ENCODE measurements around the gene DAPK2. TPM values are rescaled to one million over a fixed set of nuclear protein-coding genes. Genes with fewer than 3 reads are reported as not detected.

DAPK2 gene
- total and polyA plus RNA-seq, 2 of the 4 experiments (the other 2 are of a cell fraction), result 0.34 to 0.36 TPM

DNA sequence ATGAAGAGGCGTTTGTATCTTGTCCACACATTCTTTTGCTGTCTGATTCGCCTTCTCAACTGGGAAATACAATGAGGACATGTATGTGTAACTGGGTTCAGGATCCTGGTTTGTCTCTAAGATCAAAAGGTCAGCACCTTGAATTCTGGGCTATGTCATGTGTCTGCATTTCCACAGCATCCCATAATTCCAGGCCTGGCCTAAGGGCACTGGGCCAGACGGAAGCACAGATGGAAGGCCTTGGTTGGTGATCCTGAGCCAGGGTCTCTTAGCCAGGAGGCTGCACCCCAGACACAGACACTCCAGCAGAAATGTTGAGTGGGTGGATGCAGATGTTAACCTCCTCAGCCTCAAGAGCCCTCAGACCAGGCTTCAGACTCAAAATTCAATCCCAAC lies 188.8 kb downstream of the DAPK2 start:
- ATAC-seq (ENCODE audit: low read depth) (no peak), DNase-seq (no peak)
- Histone ChIP-seq H4K20me1 (ENCODE audit: insufficient read depth, low read length) (no peaks in the 10 kb centered on the region), H3K56ac (ENCODE audit: extremely low read depth, insufficient read depth, low read length) (no peak overlapping the region), H3K9me3 (ENCODE audit: control insufficient read depth, insufficient read depth, low read length) (no peaks in the 10 kb centered on the region), H3K79me1 (ENCODE audit: low read depth in 1 of 2, low read length in 2 of 2) (no peaks in the 10 kb centered on the region), H3K14ac (replicated peaks; ENCODE audit: low read depth, low read length) (no peak overlapping the region), H3K27ac (ENCODE audit: insufficient read depth, low read length) (no peak overlapping the region), H3K36me3 (ENCODE audit: control insufficient read depth, insufficient read depth, low read length) (no peaks in the 10 kb centered on the region), H2BK5ac (ENCODE audit: low read depth, low read length, poor library complexity, severe bottlenecking) (no peak overlapping the region), H4K91ac (ENCODE audit: insufficient read depth, low read depth, low read length) (no peak overlapping the region), H3K27me3 (ENCODE audit: control insufficient read depth, insufficient read depth, low read length) (peaks cover 10% of the 10 kb centered on the region), H2BK120ac (ENCODE audit: low read depth, low read length) (no peak overlapping the region), H2AK5ac (ENCODE audit: low read depth, low read length) (no peak overlapping the region), H3K9me1 (ENCODE audit: insufficient read depth, low read length) (peaks cover 7% of the 10 kb centered on the region), H2AFZ (replicated peaks; ENCODE audit: low read length, poor library complexity) (no peak overlapping the region), H3K4me2 (ENCODE audit: low read depth, low read length) (no peak overlapping the region), H3K4me3 (ENCODE audit: insufficient read depth, low read depth, low read length) (no peak overlapping the region), H2AK9ac (replicated peaks; ENCODE audit: low read depth, low read length, poor library complexity) (no peak overlapping the region), H2BK15ac (ENCODE audit: low read depth, low read length) (no peak overlapping the region), H4K8ac (ENCODE audit: low read depth in 2 of 2, low read length in 2 of 2) (no peak overlapping the region), H2BK20ac (ENCODE audit: low read depth, low read length) (no peak overlapping the region), H3K4ac (ENCODE audit: low read depth, low read length) (no peak overlapping the region), H4K5ac (ENCODE audit: low read depth, low read length) (no peak overlapping the region), H3K23ac (ENCODE audit: low read depth, low read length) (no peak overlapping the region), H3K9ac (ENCODE audit: low read depth, low read length) (no peak overlapping the region), H3K18ac (ENCODE audit: low read depth, low read length) (no peak overlapping the region), H3K4me1 (ENCODE audit: control insufficient read depth, insufficient read depth, low read length) (peaks cover 6% of the 10 kb centered on the region; the same call in 1 of the 2 replicates)
- ChIA-PET CTCF (no interaction called here), POLR2A (ENCODE audit: unreplicated experiment) (no interaction called here)
- TF ChIP-seq SMC3 (IDR thresholded peaks at IDR 0.05; ENCODE audit: low read depth, low read length) (no peak), MAZ (IDR thresholded peaks at IDR 0.05; ENCODE audit: borderline replicate concordance, low read depth, low read length) (no peak), FOS (IDR thresholded peaks at IDR 0.05; ENCODE audit: low read depth, low read length) (no peak), POLR2A (IDR thresholded peaks at IDR 0.05; ENCODE audit: low read depth, low read length) (no peak), BHLHE40 (IDR thresholded peaks at IDR 0.05; ENCODE audit: low read depth, low read length) (no peak), NFE2L2 (IDR thresholded peaks at IDR 0.05; ENCODE audit: low read depth, low read length) (no peak)
- TF ChIP-seq, protein P1, sequence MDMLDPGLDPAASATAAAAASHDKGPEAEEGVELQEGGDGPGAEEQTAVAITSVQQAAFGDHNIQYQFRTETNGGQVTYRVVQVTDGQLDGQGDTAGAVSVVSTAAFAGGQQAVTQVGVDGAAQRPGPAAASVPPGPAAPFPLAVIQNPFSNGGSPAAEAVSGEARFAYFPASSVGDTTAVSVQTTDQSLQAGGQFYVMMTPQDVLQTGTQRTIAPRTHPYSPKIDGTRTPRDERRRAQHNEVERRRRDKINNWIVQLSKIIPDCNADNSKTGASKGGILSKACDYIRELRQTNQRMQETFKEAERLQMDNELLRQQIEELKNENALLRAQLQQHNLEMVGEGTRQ (IDR thresholded peaks at IDR 0.05; ENCODE audit: low read depth, low read length), result no peak
- no TSS peak for BruUV-seq (replicated peaks)
- in situ Hi-C loops (cut with MboI; ENCODE audit: low sequenced_read_pairs) (loop anchor here (25.0 kb wide), 1 partner anchor 180 kb away; the partner anchor contains the start of gene DAPK2), intact Hi-C loops (cut with micrococcal nuclease) (no loop called here), dilution Hi-C loops (cut with HindIII; ENCODE audit: low sequenced_read_pairs, unreplicated experiment) (no loop called here)
- WGBS, 2 experiments (ENCODE audit: extremely low coverage in 2 of 2, insufficient read length in 1 of 2), result 100% methylated on average over 1 of the region's 3 CpGs; no CpG with 5 or more reads in 1 of the 2 experiments

Small RNA genes within 50 kb of the gene (microRNA-seq; reads per million reads assigned to microRNA genes)
- gene AC015914.2 (ENCODE audit: insufficient read depth, insufficient read length) (not detected), gene MIR422A (ENCODE audit: insufficient read depth in 1 of 2, insufficient read length in 1 of 2, unreplicated experiment in 1 of 2) (0 to 1.0 reads per million in 2 experiments)

Small RNA genes within 50 kb of the gene (small RNA-seq; reads per million reads assigned to genes)
- gene AC015914.2 (0 reads per million in 5 experiments), gene MIR422A (0 reads per million in 5 experiments)

Other genes with a start within 250 kb of the DAPK2 start
- 98.0 and 109 TPM in 2 replicates for gene HERC1, start 212.5 kb downstream of the DAPK2 start, total RNA-seq (2012; rRNA removed)
- gene HERC1, start 212.5 kb downstream of the DAPK2 start, polyA plus RNA-seq (2012; rRNA removed), result 22.0 and 28.6 TPM in 2 replicates
- 36.7 and 69.4 TPM in 2 replicates for gene CIAO2A, start 47.4 kb upstream of the DAPK2 start, total RNA-seq (2012; rRNA removed)
- gene CIAO2A, start 47.4 kb upstream of the DAPK2 start, polyA plus RNA-seq (2012; rRNA removed), result 34.6 and 38.3 TPM in 2 replicates
- gene SNX1, start 49.5 kb upstream of the DAPK2 start, total RNA-seq (2012; rRNA removed), result 34.7 and 35.3 TPM in 2 replicates
- 72.3 and 75.9 TPM in 2 replicates for gene SNX1, start 49.5 kb upstream of the DAPK2 start, polyA plus RNA-seq (2012; rRNA removed)
- gene SNX22, start 105.2 kb upstream of the DAPK2 start, total RNA-seq (2012; rRNA removed), result under 0.01 and 0.18 TPM in 2 replicates
- 0.04 and 0.12 TPM in 2 replicates for gene SNX22, start 105.2 kb upstream of the DAPK2 start, polyA plus RNA-seq (2012; rRNA removed)
- 1,601 and 1,682 TPM in 2 replicates for gene PPIB, start 116.5 kb upstream of the DAPK2 start, total RNA-seq (2012; rRNA removed)
- 1,358 and 1,517 TPM in 2 replicates for gene PPIB, start 116.5 kb upstream of the DAPK2 start, polyA plus RNA-seq (2012; rRNA removed)